ENCODE data around the gene CELF2.

DNA sequence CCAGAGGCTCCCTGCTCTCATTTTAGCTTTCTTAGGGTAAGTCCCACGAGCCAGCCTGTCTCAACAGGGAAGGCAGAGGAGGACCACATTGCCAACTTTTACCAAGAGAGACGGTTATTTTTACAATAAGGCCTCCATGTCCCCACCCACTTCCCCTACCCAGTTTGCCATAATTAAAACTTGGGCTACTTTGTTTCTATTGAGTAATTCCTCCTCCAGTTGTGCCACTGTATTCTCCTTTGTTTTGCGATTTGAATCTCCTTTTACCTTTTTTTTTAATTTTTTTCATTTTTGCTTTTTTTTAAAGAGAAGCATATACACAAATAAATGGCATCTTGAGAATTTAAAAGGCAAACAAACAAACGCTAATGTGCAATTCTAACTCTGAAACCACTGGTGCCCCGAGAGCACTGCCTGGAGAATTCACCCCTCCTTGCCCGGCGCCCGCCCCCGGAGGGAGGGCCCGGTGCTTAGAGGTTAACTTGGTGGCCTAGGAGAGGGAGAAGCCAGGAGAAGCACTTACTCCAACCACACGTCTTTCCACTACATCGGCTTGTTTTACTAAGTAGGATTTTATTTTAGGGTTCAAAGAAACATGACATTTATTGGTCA lies 311.5 kb downstream of the CELF2 start:
- TF ChIP-seq POLR2AphosphoS5 (IDR thresholded peaks at IDR 0.05; ENCODE audit: low read depth, low read length) = no peak
- TF ChIP-seq, protein P1, sequence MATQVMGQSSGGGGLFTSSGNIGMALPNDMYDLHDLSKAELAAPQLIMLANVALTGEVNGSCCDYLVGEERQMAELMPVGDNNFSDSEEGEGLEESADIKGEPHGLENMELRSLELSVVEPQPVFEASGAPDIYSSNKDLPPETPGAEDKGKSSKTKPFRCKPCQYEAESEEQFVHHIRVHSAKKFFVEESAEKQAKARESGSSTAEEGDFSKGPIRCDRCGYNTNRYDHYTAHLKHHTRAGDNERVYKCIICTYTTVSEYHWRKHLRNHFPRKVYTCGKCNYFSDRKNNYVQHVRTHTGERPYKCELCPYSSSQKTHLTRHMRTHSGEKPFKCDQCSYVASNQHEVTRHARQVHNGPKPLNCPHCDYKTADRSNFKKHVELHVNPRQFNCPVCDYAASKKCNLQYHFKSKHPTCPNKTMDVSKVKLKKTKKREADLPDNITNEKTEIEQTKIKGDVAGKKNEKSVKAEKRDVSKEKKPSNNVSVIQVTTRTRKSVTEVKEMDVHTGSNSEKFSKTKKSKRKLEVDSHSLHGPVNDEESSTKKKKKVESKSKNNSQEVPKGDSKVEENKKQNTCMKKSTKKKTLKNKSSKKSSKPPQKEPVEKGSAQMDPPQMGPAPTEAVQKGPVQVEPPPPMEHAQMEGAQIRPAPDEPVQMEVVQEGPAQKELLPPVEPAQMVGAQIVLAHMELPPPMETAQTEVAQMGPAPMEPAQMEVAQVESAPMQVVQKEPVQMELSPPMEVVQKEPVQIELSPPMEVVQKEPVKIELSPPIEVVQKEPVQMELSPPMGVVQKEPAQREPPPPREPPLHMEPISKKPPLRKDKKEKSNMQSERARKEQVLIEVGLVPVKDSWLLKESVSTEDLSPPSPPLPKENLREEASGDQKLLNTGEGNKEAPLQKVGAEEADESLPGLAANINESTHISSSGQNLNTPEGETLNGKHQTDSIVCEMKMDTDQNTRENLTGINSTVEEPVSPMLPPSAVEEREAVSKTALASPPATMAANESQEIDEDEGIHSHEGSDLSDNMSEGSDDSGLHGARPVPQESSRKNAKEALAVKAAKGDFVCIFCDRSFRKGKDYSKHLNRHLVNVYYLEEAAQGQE (IDR thresholded peaks at IDR 0.05; ENCODE audit: insufficient read depth in 1 of 2, low read depth in 2 of 2, low read length in 2 of 2) = no peak
- no peak for TF ChIP-seq FOXP2 (optimal IDR thresholded peaks at IDR 0.05; ENCODE audit: borderline replicate concordance, extremely low read depth, extremely low read length, insufficient read depth)
- no peak for TF ChIP-seq TAF1 (IDR thresholded peaks at IDR 0.05; ENCODE audit: borderline replicate concordance, insufficient read depth, low read length)

Data from PFSK-1 (cell line).